ENCODE data around the gene IRAK3. TPM values are rescaled to one million over a fixed set of nuclear protein-coding genes. Genes with fewer than 3 reads are reported as not detected.

IRAK3 gene
- total RNA-seq, 2 donors from 2014 or later, result 1.5 to 2.4 TPM

GRCh38 chr12:66268562-66268961, 79.5 kb downstream of the IRAK3 start:
- H3K27ac Mint-ChIP-seq, result no peak overlapping the region
- H3K36me3 Mint-ChIP-seq (ENCODE audit: low read depth), result peaks cover 2% of the 10 kb centered on the region
- DNase-seq, result no peak
- no peak overlapping the region for H3K4me3 Mint-ChIP-seq
- H3K9me3 ChIP-seq (ENCODE audit: control insufficient read depth, low read length, poor library complexity, severe bottlenecking), result no peaks in the 10 kb centered on the region
- ATAC-seq, result peak; percentile 27
- H3K4me1 Mint-ChIP-seq, result peaks cover 6% of the 10 kb centered on the region
- peaks cover 17% of the 10 kb centered on the region for H3K27me3 Mint-ChIP-seq

GRCh38 chr12:66269142-66269541, 80.1 kb downstream of the IRAK3 start:
- peaks cover 2% of the 10 kb centered on the region for H3K36me3 Mint-ChIP-seq (ENCODE audit: low read depth)
- no peak overlapping the region for H3K27ac Mint-ChIP-seq
- H3K4me1 Mint-ChIP-seq, result peaks cover 6% of the 10 kb centered on the region
- no peaks in the 10 kb centered on the region for H3K9me3 ChIP-seq (ENCODE audit: control insufficient read depth, low read length, poor library complexity, severe bottlenecking)
- no peak overlapping the region for H3K4me3 Mint-ChIP-seq
- DNase-seq (no peak), ATAC-seq (no peak)
- peaks cover 16% of the 10 kb centered on the region for H3K27me3 Mint-ChIP-seq

GRCh38 chr12:66269757-66270383, 80.9 kb downstream of the IRAK3 start:
- peaks cover 9% of the 10 kb centered on the region for H3K27me3 Mint-ChIP-seq
- no peak overlapping the region for H3K4me3 Mint-ChIP-seq
- peaks cover 4% of the 10 kb centered on the region for H3K4me1 Mint-ChIP-seq
- H3K27ac Mint-ChIP-seq, result no peak overlapping the region
- DNase-seq (no peak), ATAC-seq (peak; percentile 72)
- peaks cover 2% of the 10 kb centered on the region for H3K36me3 Mint-ChIP-seq (ENCODE audit: low read depth)
- H3K9me3 ChIP-seq (ENCODE audit: control insufficient read depth, low read length, poor library complexity, severe bottlenecking), result no peaks in the 10 kb centered on the region

- peaks cover 2% of the 10 kb centered on the region for H3K36me3 Mint-ChIP-seq (ENCODE audit: low read depth)
- peaks cover 9% of the 10 kb centered on the region for H3K27me3 Mint-ChIP-seq
- ATAC-seq (no peak), DNase-seq (no peak)
- H3K9me3 ChIP-seq (ENCODE audit: control insufficient read depth, low read length, poor library complexity, severe bottlenecking), result no peaks in the 10 kb centered on the region
- peaks cover 4% of the 10 kb centered on the region for H3K4me1 Mint-ChIP-seq
- H3K4me3 Mint-ChIP-seq, result no peak overlapping the region
- no peak overlapping the region for H3K27ac Mint-ChIP-seq
Measured at GRCh38 chr12:66270613-66271012, 81.6 kb downstream of the IRAK3 start.

GRCh38 chr12:66272650-66273049, 83.6 kb downstream of the IRAK3 start:
- no peaks in the 10 kb centered on the region for H3K9me3 ChIP-seq (ENCODE audit: control insufficient read depth, low read length, poor library complexity, severe bottlenecking)
- H3K4me3 Mint-ChIP-seq, result no peak overlapping the region
- no peaks in the 10 kb centered on the region for H3K36me3 Mint-ChIP-seq (ENCODE audit: low read depth)
- peaks cover 4% of the 10 kb centered on the region for H3K4me1 Mint-ChIP-seq
- DNase-seq (no peak), ATAC-seq (no peak)
- H3K27me3 Mint-ChIP-seq, result no peaks in the 10 kb centered on the region
- H3K27ac Mint-ChIP-seq, result no peak overlapping the region

- no peak overlapping the region for H3K4me3 Mint-ChIP-seq
- H3K4me1 Mint-ChIP-seq, result peaks cover 8% of the 10 kb centered on the region
- H3K27ac Mint-ChIP-seq, result no peak overlapping the region
- H3K9me3 ChIP-seq (ENCODE audit: control insufficient read depth, low read length, poor library complexity, severe bottlenecking), result no peaks in the 10 kb centered on the region
- H3K36me3 Mint-ChIP-seq (ENCODE audit: low read depth), result peaks cover 3% of the 10 kb centered on the region
- no peaks in the 10 kb centered on the region for H3K27me3 Mint-ChIP-seq
- ATAC-seq, result no peak
- no peak for DNase-seq
Measured at GRCh38 chr12:66273147-66273546, 84.1 kb downstream of the IRAK3 start.

GRCh38 chr12:66275040-66275439, 86.0 kb downstream of the IRAK3 start:
- no peaks in the 10 kb centered on the region for H3K9me3 ChIP-seq (ENCODE audit: control insufficient read depth, low read length, poor library complexity, severe bottlenecking)
- no peak overlapping the region for H3K4me3 Mint-ChIP-seq
- DNase-seq (no peak), ATAC-seq (no peak)
- H3K27me3 Mint-ChIP-seq, result no peaks in the 10 kb centered on the region
- H3K27ac Mint-ChIP-seq, result no peak overlapping the region
- peaks cover 12% of the 10 kb centered on the region for H3K4me1 Mint-ChIP-seq
- peaks cover 3% of the 10 kb centered on the region for H3K36me3 Mint-ChIP-seq (ENCODE audit: low read depth)

- no peak overlapping the region for H3K4me3 Mint-ChIP-seq
- ATAC-seq (peak; percentile 72), DNase-seq (peak in 1 of 3 donors; percentile 35)
- H3K9me3 ChIP-seq (ENCODE audit: control insufficient read depth, low read length, poor library complexity, severe bottlenecking), result no peaks in the 10 kb centered on the region
- H3K27ac Mint-ChIP-seq, result peak overlapping the region; percentile 60
- peaks cover 7% of the 10 kb centered on the region for H3K36me3 Mint-ChIP-seq (ENCODE audit: low read depth)
- peaks cover 14% of the 10 kb centered on the region for H3K4me1 Mint-ChIP-seq
- no peaks in the 10 kb centered on the region for H3K27me3 Mint-ChIP-seq
Measured at GRCh38 chr12:66279123-66279712, 90.2 kb downstream of the IRAK3 start.

GRCh38 chr12:66280561-66280960, 91.5 kb downstream of the IRAK3 start:
- H3K9me3 ChIP-seq (ENCODE audit: control insufficient read depth, low read length, poor library complexity, severe bottlenecking), result no peaks in the 10 kb centered on the region
- no peaks in the 10 kb centered on the region for H3K27me3 Mint-ChIP-seq
- H3K4me3 Mint-ChIP-seq, result no peak overlapping the region
- peaks cover 7% of the 10 kb centered on the region for H3K36me3 Mint-ChIP-seq (ENCODE audit: low read depth)
- no peak for DNase-seq
- H3K27ac Mint-ChIP-seq, result peak overlapping the region; percentile 60
- H3K4me1 Mint-ChIP-seq, result peaks cover 14% of the 10 kb centered on the region
- ATAC-seq, result no peak

- Mint-ChIP-seq H3K27ac (no peak overlapping the region), H3K36me3 (ENCODE audit: low read depth) (peaks cover 7% of the 10 kb centered on the region), H3K27me3 (no peaks in the 10 kb centered on the region), H3K4me3 (no peak overlapping the region), H3K4me1 (peaks cover 27% of the 10 kb centered on the region)
- ATAC-seq (no peak), DNase-seq (no peak)
- no peaks in the 10 kb centered on the region for H3K9me3 ChIP-seq (ENCODE audit: control insufficient read depth, low read length, poor library complexity, severe bottlenecking)
Measured at GRCh38 chr12:66282244-66282643, 93.2 kb downstream of the IRAK3 start.

- DNase-seq (no peak), ATAC-seq (no peak)
- H3K27me3 Mint-ChIP-seq, result no peaks in the 10 kb centered on the region
- peaks cover 44% of the 10 kb centered on the region for H3K4me1 Mint-ChIP-seq
- H3K4me3 Mint-ChIP-seq, result peak overlapping the region; percentile 68
- peak overlapping the region; percentile 83 for H3K27ac Mint-ChIP-seq
- no peaks in the 10 kb centered on the region for H3K9me3 ChIP-seq (ENCODE audit: control insufficient read depth, low read length, poor library complexity, severe bottlenecking)
- H3K36me3 Mint-ChIP-seq (ENCODE audit: low read depth), result no peaks in the 10 kb centered on the region
Measured at GRCh38 chr12:66287275-66287674, 98.3 kb downstream of the IRAK3 start.

GRCh38 chr12:66288121-66288520, 99.1 kb downstream of the IRAK3 start:
- H3K9me3 ChIP-seq (ENCODE audit: control insufficient read depth, low read length, poor library complexity, severe bottlenecking), result no peaks in the 10 kb centered on the region
- ATAC-seq (peak; percentile 96), DNase-seq (peak; percentile 17 to 39 (median 33))
- H3K27me3 Mint-ChIP-seq, result no peaks in the 10 kb centered on the region
- H3K27ac Mint-ChIP-seq, result peak overlapping the region; percentile 83
- H3K4me1 Mint-ChIP-seq, result peaks cover 46% of the 10 kb centered on the region
- no peaks in the 10 kb centered on the region for H3K36me3 Mint-ChIP-seq (ENCODE audit: low read depth)
- peak overlapping the region; percentile 66 for H3K4me3 Mint-ChIP-seq

- H3K4me1 Mint-ChIP-seq, result peaks cover 44% of the 10 kb centered on the region
- peak overlapping the region; percentile 83 for H3K27ac Mint-ChIP-seq
- no peak for DNase-seq
- H3K36me3 Mint-ChIP-seq (ENCODE audit: low read depth), result no peaks in the 10 kb centered on the region
- H3K4me3 Mint-ChIP-seq, result peak overlapping the region; percentile 37
- no peaks in the 10 kb centered on the region for H3K27me3 Mint-ChIP-seq
- ATAC-seq, result no peak
- no peaks in the 10 kb centered on the region for H3K9me3 ChIP-seq (ENCODE audit: control insufficient read depth, low read length, poor library complexity, severe bottlenecking)
Measured at GRCh38 chr12:66289485-66289884, 100.5 kb downstream of the IRAK3 start.

- no peaks in the 10 kb centered on the region for H3K36me3 Mint-ChIP-seq (ENCODE audit: low read depth)
- H3K4me1 Mint-ChIP-seq, result peaks cover 47% of the 10 kb centered on the region
- H3K27ac Mint-ChIP-seq, result peak overlapping the region; percentile 83
- no peaks in the 10 kb centered on the region for H3K9me3 ChIP-seq (ENCODE audit: control insufficient read depth, low read length, poor library complexity, severe bottlenecking)
- H3K27me3 Mint-ChIP-seq, result no peaks in the 10 kb centered on the region
- peak overlapping the region; percentile 37 for H3K4me3 Mint-ChIP-seq
- no peak for DNase-seq
- ATAC-seq, result peak; percentile 68
Measured at GRCh38 chr12:66290716-66291200, 101.7 kb downstream of the IRAK3 start.
